ENCODE measurements around the gene UTP11.
"Not testable (repeated sequence)": the region's sequence is repeated elsewhere in the genome, so short reads cannot be mapped to it uniquely, and the experiment has no call there.

Gene UTP11

GRCh38 chr1:38027201-38028104 is 14.9 kb downstream of the UTP11 start:
- no peak for DNase-seq (ENCODE audit: low read depth, low spot score)

- no peak for DNase-seq (ENCODE audit: low read depth, low spot score)
These were observed 15.6 kb downstream of the UTP11 start for GRCh38 chr1:38028105-38028591.

- no peak for DNase-seq (ENCODE audit: low read depth, low spot score)
These were observed 16.1 kb downstream of the UTP11 start for GRCh38 chr1:38028671-38029070.

- DNase-seq (ENCODE audit: low read depth, low spot score) = peak; percentile 76
These were observed 16.6 kb downstream of the UTP11 start for GRCh38 chr1:38029081-38029681.

GRCh38 chr1:38029685-38030511 is 17.4 kb downstream of the UTP11 start:
- peak; percentile 81 for DNase-seq (ENCODE audit: low read depth, low spot score)

- no peak for DNase-seq (ENCODE audit: low read depth, low spot score)
These were observed 18.3 kb downstream of the UTP11 start for GRCh38 chr1:38030596-38031512.

GRCh38 chr1:38031513-38031866 is 19.0 kb downstream of the UTP11 start:
- DNase-seq (ENCODE audit: low read depth, low spot score) = no peak

- DNase-seq (ENCODE audit: low read depth, low spot score) = not testable (repeated sequence)
These were observed 20.5 kb downstream of the UTP11 start for GRCh38 chr1:38032992-38033391.

GRCh38 chr1:38034871-38035270 is 22.3 kb downstream of the UTP11 start:
- no peak for DNase-seq (ENCODE audit: low read depth, low spot score)

- no peak for DNase-seq (ENCODE audit: low read depth, low spot score)
These were observed 24.8 kb downstream of the UTP11 start for GRCh38 chr1:38037221-38037939.

GRCh38 chr1:38038861-38039260 is 26.3 kb downstream of the UTP11 start:
- peak; percentile 75 for DNase-seq (ENCODE audit: low read depth, low spot score)

- no peak for DNase-seq (ENCODE audit: low read depth, low spot score)
These were observed 27.0 kb downstream of the UTP11 start for GRCh38 chr1:38039331-38040088.

- no peak for DNase-seq (ENCODE audit: low read depth, low spot score)
These were observed 29.7 kb downstream of the UTP11 start for GRCh38 chr1:38041936-38042834.

GRCh38 chr1:38043036-38043747 is 30.7 kb downstream of the UTP11 start:
- no peak for DNase-seq (ENCODE audit: low read depth, low spot score)

GRCh38 chr1:38044221-38045215 is 32.0 kb downstream of the UTP11 start:
- DNase-seq (ENCODE audit: low read depth, low spot score) = peak; percentile 31
